GM19397 (cell line): ENCODE data around the gene PCDH15.

Experiments
- ATAC-seq: cut with Tn5 transposase; IDR thresholded peaks from one replicate; pipeline ENCODE4 v1.9.1; 2021; ENCODE audit warnings: mild to moderate bottlenecking, moderate library complexity; ENCODE audit not compliant: unreplicated experiment

Gene PCDH15

GRCh38 chr10:54800741-54801421, at the start of gene PCDH15:
TSS of gene PCDH15 (minus strand) at chr10:54801231. CDS start at chr10:54664262, 136,969 bp downstream.
- no peak for ATAC-seq

DNA sequence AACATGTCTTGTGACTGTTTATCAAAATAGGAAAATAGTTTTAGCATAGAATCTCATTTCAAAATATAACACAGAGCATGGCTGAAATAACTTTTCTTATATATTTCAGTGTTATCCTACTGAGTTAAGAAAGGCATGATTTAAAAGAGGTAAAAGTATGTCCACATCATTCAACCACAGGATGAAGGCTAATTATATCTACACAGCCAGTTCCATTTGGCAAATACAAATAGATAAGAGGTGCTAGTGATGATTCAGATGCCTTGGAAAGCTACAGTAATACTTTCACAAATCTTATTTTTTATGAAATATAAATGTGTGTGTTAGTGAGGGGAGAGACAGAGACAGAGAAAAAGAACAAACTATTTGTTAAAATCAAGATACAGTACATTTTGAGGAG, 42.9 kb upstream of the PCDH15 start:
- no peak for ATAC-seq

DNA sequence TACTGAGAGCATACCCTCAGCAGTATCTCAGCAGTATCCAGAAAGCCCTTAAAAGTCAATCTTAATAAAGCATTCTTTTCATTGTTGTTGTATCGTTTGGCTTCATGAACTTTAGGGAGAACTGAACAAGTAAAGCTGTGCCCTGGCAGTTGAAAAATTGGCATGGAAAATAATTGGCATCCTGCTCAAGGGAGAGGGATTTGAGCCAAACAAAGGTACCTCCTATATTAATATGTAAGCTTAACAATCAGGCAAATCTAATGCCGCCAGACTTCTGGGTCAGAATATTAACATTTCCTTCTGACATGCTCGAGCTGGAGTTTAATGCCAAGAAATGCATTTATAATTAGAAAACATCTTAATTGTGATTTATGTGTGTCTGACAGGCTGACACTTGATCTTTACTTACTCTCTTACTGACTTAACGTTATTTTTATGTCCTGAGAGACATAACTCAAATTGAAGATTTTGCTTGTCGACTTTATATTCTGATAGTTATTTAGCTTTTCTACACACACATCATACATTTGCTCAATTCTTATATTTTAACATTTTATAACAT, 42.1 kb upstream of the PCDH15 start:
- ATAC-seq: no peak

DNA sequence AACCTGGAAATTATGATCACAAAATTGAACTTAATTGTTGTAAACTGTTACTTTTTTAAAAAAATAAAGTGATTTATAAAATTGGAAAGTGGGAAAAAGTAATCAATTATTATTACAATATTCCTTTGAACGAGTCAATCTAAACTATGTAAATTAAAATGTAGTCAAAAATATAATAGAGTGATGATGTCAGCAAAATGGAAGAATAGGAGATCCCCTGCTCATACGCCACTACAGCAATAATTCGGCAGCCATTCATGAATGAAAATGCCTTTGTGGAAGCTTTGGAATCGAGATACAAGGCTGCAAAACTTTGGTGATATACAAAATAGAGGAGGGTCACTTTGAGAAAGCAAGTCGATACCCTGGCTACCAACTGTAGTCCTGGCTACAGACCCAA, 36.4 kb upstream of the PCDH15 start:
- ATAC-seq: no peak

DNA sequence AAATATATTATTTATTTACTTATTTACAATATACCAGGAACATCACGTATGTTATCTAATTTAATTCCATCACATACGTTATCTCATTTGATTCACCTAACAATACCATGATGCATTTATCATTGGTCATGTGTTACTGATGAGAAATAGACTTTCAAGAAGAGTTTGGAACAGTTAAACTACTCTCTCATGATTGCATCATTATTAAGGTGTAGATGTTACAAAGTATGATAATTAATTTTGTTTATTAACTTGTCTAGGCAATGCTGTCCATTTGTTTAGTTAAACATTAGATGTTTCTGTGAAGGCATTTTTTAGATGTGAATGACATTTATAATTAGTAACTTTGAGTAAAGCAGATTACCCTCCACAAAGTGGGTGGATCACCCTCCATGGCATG, 32.0 kb upstream of the PCDH15 start:
- no peak for ATAC-seq

GRCh38 chr10:54826994-54827560, 26.0 kb upstream of the PCDH15 start:
- no peak for ATAC-seq

- no peak for ATAC-seq
These were observed 14.6 kb upstream of the PCDH15 start for GRCh38 chr10:54815583-54815982.

- no peak for ATAC-seq
These were observed 7.3 kb upstream of the PCDH15 start for GRCh38 chr10:54808186-54808935.

- ATAC-seq: no peak
These were observed 1.5 kb downstream of the PCDH15 start for GRCh38 chr10:54799506-54799905.

DNA sequence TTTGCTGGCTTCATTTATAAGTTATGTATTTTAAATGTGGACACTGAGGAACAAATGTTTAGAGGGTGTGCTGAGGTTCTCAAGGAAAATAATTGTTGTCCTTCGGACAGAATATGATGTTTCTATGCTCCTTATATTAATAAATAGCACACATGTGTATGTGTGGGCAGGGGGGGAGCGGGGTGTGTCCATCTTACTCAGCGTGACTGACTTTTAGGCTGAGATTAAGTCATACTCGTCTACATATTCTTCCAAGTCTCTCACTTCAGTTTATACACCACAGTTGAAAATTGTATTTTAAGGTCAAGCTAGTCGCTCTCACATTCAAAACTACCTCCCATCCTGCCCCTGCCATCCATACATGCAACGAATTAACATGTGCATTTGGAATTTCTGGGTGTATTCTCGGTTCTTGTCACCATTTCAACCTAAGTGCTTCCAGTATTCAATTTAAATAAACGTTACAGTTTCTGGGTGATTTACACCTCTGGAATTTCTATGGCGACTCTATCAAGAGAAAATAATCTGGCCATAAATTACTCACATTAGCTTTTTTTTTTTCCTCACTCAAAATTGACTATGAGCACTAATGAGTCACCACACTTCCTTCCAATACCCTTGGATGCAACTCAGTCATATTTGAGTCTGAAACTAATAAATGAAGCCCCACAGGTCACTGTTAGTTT, 3.3 kb downstream of the PCDH15 start:
- ATAC-seq: no peak

DNA sequence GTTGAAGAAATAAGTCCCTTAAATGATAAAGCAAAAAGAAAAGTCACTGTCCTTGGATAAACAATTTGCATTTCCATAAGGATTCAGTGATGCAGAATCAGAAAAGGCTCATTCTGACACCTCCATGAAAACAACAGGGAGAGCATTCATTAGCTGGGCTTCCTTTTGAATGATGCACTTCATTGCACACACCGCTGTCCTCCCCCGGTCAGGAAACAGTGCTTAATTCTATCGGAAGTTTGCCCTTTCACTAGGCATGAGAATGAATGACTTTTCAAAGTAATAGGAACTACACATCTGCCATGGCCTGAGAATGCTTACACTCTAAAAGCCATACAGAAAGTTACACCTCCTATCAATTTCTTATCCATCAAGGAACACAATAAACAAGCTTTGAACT, 4.2 kb downstream of the PCDH15 start:
- no peak for ATAC-seq

DNA sequence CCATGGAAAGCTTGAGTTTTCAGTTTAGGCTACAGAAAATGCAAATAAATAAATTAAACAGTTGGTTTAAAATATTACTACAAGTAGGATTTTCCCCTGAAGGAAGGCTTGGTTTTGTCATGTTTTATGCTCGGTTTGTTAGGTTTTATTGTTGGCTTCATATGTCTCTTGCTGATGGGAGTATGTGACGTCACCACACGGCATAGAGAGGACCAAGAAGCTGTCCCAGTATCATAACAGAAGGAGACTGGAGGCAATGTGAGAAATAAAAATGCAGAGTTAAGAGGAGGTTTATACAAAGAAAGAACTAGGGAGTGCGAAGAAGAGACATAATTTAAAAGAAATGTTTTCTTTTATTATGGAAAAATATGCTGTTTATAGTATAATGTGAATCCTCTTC, 24.4 kb downstream of the PCDH15 start:
- no peak for ATAC-seq

- ATAC-seq: no peak
These were observed 28.4 kb downstream of the PCDH15 start for GRCh38 chr10:54772468-54773122.

GRCh38 chr10:54769051-54769450, 32.0 kb downstream of the PCDH15 start:
- no peak for ATAC-seq

GRCh38 chr10:54758791-54759190, 42.2 kb downstream of the PCDH15 start:
- ATAC-seq: no peak

GRCh38 chr10:54749623-54750022, 51.4 kb downstream of the PCDH15 start:
- ATAC-seq: no peak

DNA sequence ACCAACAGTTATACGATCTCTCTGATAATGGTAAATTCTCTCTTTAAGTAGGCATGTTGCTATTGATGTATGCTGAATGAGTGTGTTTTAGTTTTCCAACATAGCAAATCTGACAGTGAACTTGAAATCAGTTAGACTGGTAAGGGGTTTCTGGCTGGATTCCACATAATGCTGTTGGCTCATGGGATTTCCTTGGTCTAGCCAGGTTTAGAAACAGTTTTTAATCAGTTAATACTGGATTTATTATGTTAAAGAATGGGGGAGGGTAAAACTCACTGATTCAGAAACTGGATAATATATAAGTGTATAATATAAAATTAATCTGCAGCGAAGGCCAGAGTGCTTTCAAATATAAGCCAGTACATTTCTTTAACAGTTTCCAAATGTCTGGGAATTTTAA, 55.6 kb downstream of the PCDH15 start:
- ATAC-seq: no peak

- no peak for ATAC-seq
These were observed 58.6 kb downstream of the PCDH15 start for GRCh38 chr10:54742416-54742815.

DNA sequence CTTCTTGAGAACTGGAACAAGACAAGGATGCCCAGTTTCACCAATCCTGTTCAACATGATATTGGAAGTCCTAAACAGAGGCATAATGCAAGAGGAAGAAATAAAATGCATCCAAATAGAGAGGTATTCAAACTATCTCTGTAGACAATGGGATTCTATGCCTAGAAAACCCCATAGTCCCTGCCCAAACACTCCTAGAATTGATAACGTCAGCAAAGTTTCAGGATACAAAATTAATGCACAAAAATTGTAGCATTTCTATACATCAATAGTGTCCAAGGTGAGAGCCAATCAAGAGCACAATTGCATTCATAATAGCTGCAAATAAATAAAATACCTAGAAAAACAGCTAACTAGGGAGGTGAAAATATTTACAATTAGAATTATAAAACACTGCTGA, 72.5 kb downstream of the PCDH15 start:
- no peak for ATAC-seq

GRCh38 chr10:54722075-54722474, 79.0 kb downstream of the PCDH15 start:
- no peak for ATAC-seq

DNA sequence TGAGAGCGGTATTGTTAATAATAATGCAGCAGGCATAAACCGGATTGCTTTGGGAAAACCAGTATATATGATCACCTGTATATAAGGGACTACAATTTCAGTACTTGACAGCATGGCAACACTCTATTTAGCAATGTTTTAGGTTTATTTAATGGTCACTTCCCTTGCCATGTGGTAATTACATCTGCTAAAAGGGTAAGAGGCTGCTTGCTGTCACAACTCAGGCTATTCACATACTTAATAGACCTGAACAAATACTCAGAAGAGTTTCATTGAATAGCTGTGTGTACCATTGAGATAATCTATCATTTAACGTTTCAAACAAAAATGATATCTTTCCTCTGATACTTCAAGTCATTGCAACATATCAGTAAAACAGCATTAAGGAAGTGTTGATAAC, 90.1 kb downstream of the PCDH15 start:
- ATAC-seq: no peak
